PFSK-1 (cell line): ENCODE results near the gene TPRA1.

Experiments
- POLR2AphosphoS5 ChIP-seq: IDR thresholded peaks from 2 replicates; pipeline ENCODE4 v1.6.1; 2012; ENCODE audit warnings: low read depth, mild to moderate bottlenecking, control low read depth, low read length, moderate library complexity
- REST ChIP-seq, 2 experiments: IDR thresholded peaks; 2 replicates each; pipeline versions ENCODE4 v1.6.1 to v1.8.0; 2011 to 2012; ENCODE audit warnings: low read depth in 2 of 2, low read length in 2 of 2, control low read depth in 1 of 2, inconsistent platforms in 1 of 2, mild to moderate bottlenecking in 1 of 2, moderate library complexity in 1 of 2; ENCODE audit not compliant: insufficient read depth in 1 of 2
- SIN3A ChIP-seq: IDR thresholded peaks from 2 replicates; pipeline ENCODE4 v1.6.1; 2012; ENCODE audit warnings: mild to moderate bottlenecking, low read length, moderate library complexity, borderline replicate concordance; ENCODE audit not compliant: insufficient read depth
- TAF1 ChIP-seq: IDR thresholded peaks from 2 replicates; pipeline ENCODE4 v1.6.1; 2012; ENCODE audit warnings: low read length, control low read depth, borderline replicate concordance; ENCODE audit not compliant: insufficient read depth

- TF ChIP-seq REST (IDR thresholded peaks at IDR 0.05; ENCODE audit: insufficient read depth in 1 of 2, low read depth in 2 of 2, low read length in 2 of 2) (no peak), TAF1 (no peak), POLR2AphosphoS5 (no peak), SIN3A (no peak)
Observed at GRCh38 chr3:127569160-127569559, 21.4 kb downstream of the TPRA1 start.
